NCI-H748 treated with DMSO at 0.1 percent for 48 hours (cell line): ENCODE results near the gene REEP2.

Experiments
- DNase-seq: peaks from one replicate; lab custom pipeline; 2025; lab: John Stamatoyannopoulos, UW

Gene REEP2

GRCh38 chr5:138448481-138449398 lies 9.9 kb downstream of the REEP2 start:
- peak; percentile 34 for DNase-seq

GRCh38 chr5:138449501-138450239 lies 10.8 kb downstream of the REEP2 start:
- peak; percentile 50 for DNase-seq

- DNase-seq = no peak
These were observed 12.1 kb downstream of the REEP2 start for GRCh38 chr5:138450971-138451370.

- no peak for DNase-seq
These were observed 13.9 kb downstream of the REEP2 start for GRCh38 chr5:138452720-138453119.

- no peak for DNase-seq
These were observed 14.7 kb downstream of the REEP2 start for GRCh38 chr5:138453590-138453989.

GRCh38 chr5:138454121-138454520 lies 15.3 kb downstream of the REEP2 start:
- no peak for DNase-seq

- DNase-seq = no peak
These were observed 16.5 kb downstream of the REEP2 start for GRCh38 chr5:138455232-138455930.

GRCh38 chr5:138457531-138458275 lies 18.8 kb downstream of the REEP2 start:
- DNase-seq = no peak

- DNase-seq = no peak
These were observed 19.5 kb downstream of the REEP2 start for GRCh38 chr5:138458384-138458783.

- no peak for DNase-seq
These were observed 20.0 kb downstream of the REEP2 start for GRCh38 chr5:138458856-138459255.

- no peak for DNase-seq
These were observed 20.6 kb downstream of the REEP2 start for GRCh38 chr5:138459311-138459933.

- DNase-seq = no peak
These were observed 21.3 kb downstream of the REEP2 start for GRCh38 chr5:138460032-138460693.

GRCh38 chr5:138461343-138462125 lies 22.7 kb downstream of the REEP2 start:
- DNase-seq = no peak

- peak; percentile 59 for DNase-seq
These were observed 24.7 kb downstream of the REEP2 start for GRCh38 chr5:138463419-138464007.

GRCh38 chr5:138464008-138464387 lies 25.1 kb downstream of the REEP2 start:
- peak; percentile 86 for DNase-seq

GRCh38 chr5:138464388-138465260 lies 25.8 kb downstream of the REEP2 start:
- DNase-seq = peak; percentile 94

- peak; percentile 92 for DNase-seq
These were observed 26.6 kb downstream of the REEP2 start, which contains the start of gene EGR1 for GRCh38 chr5:138465261-138466124. EGR1 (plus strand) TSS chr5:138465479; CDS start chr5:138465762, 283 bp downstream.
